NCI-H2081 treated with DMSO at 0.1 percent for 48 hours (cell line): ENCODE measurements around the gene SFMBT2.

ENCODE experiments used
- DNase-seq: peaks from one replicate; lab custom pipeline; 2025; lab: John Stamatoyannopoulos, UW

SFMBT2 gene

GRCh38 chr10:7264313-7264756, 146.5 kb downstream of the SFMBT2 start:
- no peak for DNase-seq

GRCh38 chr10:7263616-7264015, 147.2 kb downstream of the SFMBT2 start:
- no peak for DNase-seq

- no peak for DNase-seq
These were observed 149.5 kb downstream of the SFMBT2 start for GRCh38 chr10:7261351-7261750.

GRCh38 chr10:7260912-7261311, 149.9 kb downstream of the SFMBT2 start:
- DNase-seq = no peak

GRCh38 chr10:7260412-7260900, 150.4 kb downstream of the SFMBT2 start:
- DNase-seq = no peak

- DNase-seq = no peak
These were observed 151.8 kb downstream of the SFMBT2 start for GRCh38 chr10:7258948-7259523.

DNA sequence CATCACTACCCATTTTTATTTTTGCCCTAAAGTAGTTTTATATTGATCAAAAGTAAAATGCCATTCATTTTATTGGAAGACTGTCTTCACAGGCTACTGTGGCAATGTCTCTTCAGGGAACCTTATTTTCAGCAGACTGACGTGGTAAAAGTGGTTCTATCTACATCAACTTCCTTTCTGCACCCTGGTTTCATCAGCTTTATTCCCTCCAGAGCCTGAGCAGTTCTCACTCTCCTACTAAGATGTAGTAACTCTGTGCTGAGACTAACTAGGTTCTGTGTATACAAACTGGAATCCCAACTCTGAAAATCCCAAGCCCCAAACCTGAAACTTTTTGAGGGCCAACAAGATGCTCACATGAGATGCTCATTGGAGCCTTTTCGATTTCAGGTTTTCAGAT, 155.3 kb downstream of the SFMBT2 start:
- no peak for DNase-seq

GRCh38 chr10:7251696-7252465, 159.0 kb downstream of the SFMBT2 start:
- DNase-seq = no peak

DNA sequence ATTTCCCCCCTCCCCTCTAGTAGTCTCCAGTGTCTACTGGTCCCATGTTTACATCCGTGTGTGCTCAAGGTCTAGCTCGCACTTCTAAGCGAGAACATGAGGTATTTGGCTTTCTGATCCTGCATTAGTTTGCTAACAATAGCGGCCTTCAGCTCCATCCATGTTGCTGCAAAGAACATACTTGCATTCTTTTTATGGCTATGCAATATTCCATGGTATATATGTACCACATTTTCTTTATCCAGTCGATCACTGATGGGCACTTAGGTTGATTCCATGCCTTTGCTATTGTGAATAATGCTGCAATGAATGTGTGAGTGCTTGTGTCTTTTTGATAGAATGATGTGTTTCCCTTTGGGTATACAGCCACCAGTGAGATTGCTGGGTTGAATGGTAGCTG, 160.6 kb downstream of the SFMBT2 start:
- DNase-seq = no peak

DNA sequence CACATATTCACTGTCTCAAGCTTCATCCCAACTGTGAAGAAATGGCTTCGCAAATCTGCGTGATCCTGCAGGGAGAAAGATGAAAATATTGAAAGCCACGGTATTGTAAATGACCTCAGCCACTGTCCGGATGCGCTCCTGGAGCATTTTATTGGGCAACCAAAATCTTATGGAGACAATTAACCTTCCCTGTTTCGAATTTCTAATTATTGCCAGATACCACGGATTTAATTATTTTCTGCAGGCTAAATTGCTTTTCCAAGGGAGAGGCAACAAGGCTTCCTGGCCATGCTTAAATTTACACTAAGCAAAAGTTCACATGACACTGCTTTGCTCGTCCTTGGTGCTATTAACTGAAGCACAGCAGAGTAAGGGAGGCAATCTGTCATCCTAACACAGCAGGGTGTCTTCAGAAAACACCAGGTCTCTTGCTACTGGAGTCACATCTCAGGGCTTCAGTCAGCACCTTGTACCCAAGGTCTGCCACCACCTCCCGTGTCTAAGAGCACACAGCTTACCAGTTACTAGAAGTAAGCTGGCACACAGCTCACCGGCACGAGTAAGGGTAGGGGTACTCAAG, 162.2 kb downstream of the SFMBT2 start:
- no peak for DNase-seq

GRCh38 chr10:7248148-7248547, 162.7 kb downstream of the SFMBT2 start:
- no peak for DNase-seq

GRCh38 chr10:7245505-7245904, 165.3 kb downstream of the SFMBT2 start:
- no peak for DNase-seq

DNA sequence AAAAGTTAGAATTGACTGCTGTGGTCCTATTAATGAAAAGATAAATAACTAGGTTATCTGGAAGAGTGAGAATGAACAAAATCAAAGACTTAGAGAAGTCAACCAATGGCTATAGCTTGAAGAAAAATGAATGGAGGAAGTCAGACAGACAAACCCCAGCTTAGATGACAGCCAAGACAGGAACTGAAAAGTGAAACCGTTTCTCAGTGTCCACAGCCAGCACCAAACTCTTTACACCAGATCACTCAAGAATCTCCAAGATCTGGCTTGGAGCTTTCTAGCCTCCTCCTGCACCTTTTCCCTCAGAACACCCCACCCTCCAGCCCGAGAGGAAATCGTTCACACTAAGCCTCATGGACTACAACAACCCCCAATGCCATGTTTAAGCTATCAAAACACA, 167.0 kb downstream of the SFMBT2 start:
- DNase-seq = no peak

GRCh38 chr10:7243139-7243538, 167.7 kb downstream of the SFMBT2 start:
- DNase-seq = no peak

DNA sequence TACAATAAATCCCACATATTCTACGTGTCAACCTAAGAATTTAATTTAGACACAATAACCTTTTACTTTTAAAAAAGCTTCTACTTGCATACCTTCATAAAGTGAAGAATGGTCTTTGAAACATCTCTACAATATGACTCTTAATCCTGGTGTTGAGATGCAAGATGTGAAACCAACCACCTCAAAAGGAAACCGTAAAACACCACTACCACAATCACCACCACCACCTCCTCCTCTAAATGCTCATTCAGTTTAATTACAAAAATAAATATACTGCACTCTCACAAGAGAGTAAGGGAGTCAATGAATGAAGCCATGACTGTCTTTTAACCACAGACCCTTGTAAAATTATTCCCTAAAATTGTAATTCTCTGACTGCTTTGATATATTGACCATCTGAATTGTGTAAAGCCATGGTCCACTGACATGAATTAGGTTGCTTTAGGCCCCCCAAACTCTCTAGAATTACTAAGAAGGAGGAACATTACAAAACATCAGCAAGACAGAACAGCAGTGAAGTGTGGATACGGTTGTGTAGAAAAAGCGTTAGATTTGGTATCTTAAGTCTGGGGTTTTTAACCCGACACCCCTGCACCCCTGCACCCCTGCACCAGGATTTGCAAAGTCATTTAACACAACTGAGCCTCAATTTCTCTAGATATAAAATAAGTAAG, 171.4 kb downstream of the SFMBT2 start:
- DNase-seq = no peak

GRCh38 chr10:7235376-7235775, 175.5 kb downstream of the SFMBT2 start:
- DNase-seq = no peak

- DNase-seq = no peak
These were observed 176.7 kb downstream of the SFMBT2 start for GRCh38 chr10:7234109-7234508.

GRCh38 chr10:7233259-7233991, 177.4 kb downstream of the SFMBT2 start:
- DNase-seq = no peak

GRCh38 chr10:7231509-7232414, 179.1 kb downstream of the SFMBT2 start:
- DNase-seq = no peak

- DNase-seq = no peak
These were observed 179.9 kb downstream of the SFMBT2 start for GRCh38 chr10:7230951-7231350.

DNA sequence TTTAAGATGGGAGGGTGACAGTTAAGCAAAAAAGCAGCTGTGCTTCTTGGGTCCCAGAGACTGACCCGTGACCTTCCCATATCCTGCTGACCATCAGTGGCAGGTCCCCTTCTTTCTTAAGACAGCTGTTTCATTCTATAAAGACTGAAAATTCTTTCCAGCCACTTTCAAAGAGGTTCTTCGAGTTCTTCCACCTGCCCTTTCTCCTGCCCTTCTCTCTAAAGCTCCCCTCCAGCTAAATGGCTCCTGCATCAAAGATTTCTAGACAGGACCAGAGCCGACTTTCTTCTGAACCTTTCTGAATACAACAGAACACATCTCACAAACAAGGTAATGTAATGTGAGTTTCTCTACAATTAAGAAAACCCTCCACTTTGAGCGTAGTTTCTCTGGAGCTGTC, 180.8 kb downstream of the SFMBT2 start:
- no peak for DNase-seq
